Kidney (tissue), 14 donors: ENCODE measurements around the gene NR2F1-AS1. TPM values are rescaled to one million over a fixed set of nuclear protein-coding genes. Genes with fewer than 3 reads are reported as not detected.
"Not testable (repeated sequence)": the region's sequence is repeated elsewhere in the genome, so short reads cannot be mapped to it uniquely, and the experiment has no call there.

Source experiments
- DNase-seq, 5 donors: peaks; one replicate each; pipeline ENCODE4 v3.0.0-alpha.2; 2013 to 2020
- FAIRE-seq: peaks from 2 replicates; lab custom pipeline; 2012; peaks lifted over from hg19 to GRCh38; lab: Jason Lieb, UNC
- H3K27ac ChIP-seq, 2 donors: one replicate each; pipeline ENCODE4 v1.7.0; 2013; ENCODE audit warnings: low read depth in 2 of 2, low read length in 2 of 2, inconsistent platforms in 1 of 2
- H3K27me3 ChIP-seq: one replicate; pipeline ENCODE4 v1.7.1; 2013; ENCODE audit warnings: low read length, inconsistent platforms; ENCODE audit not compliant: control insufficient read depth, insufficient read depth
- H3K36me3 ChIP-seq, 3 donors: one replicate each; pipeline versions ENCODE4 v1.7.0 to v1.7.1; 2013; ENCODE audit warnings: low read length in 3 of 3, control low read depth in 1 of 3, inconsistent platforms in 1 of 3; ENCODE audit not compliant: insufficient read depth in 3 of 3, control insufficient read depth in 2 of 3
- H3K4me1 ChIP-seq, 3 donors: one replicate each; pipeline versions ENCODE4 v1.7.0 to v1.7.1; 2013; ENCODE audit warnings: low read length in 3 of 3, inconsistent platforms in 1 of 3, low read depth in 1 of 3; ENCODE audit not compliant: control insufficient read depth in 2 of 3, insufficient read depth in 2 of 3
- H3K4me3 ChIP-seq, 3 donors: one replicate each; pipeline versions ENCODE4 v1.7.0 to v1.8.1; 2013; ENCODE audit warnings: low read length in 3 of 3, control low read depth in 1 of 3, inconsistent platforms in 1 of 3
- H3K9ac ChIP-seq, 3 donors: one replicate each; pipeline versions ENCODE4 v1.7.0 to v1.7.1; 2013; ENCODE audit warnings: low read length in 3 of 3, control low read depth in 1 of 3, inconsistent platforms in 1 of 3
- H3K9me3 ChIP-seq, 3 donors: one replicate each; pipeline versions ENCODE4 v1.7.0 to v1.7.1; 2013; ENCODE audit warnings: low read length in 3 of 3, control low read depth in 1 of 3, inconsistent platforms in 1 of 3; ENCODE audit not compliant: control insufficient read depth in 2 of 3, insufficient read depth in 1 of 3
- intact Hi-C: fragments of 100-400 bp; cut with DNase I; formaldehyde crosslinking; loops from one replicate; pipeline ENCODE4 v1.11.1; 2022
- polyA plus RNA-seq: library from polyadenylated mRNA; stranded (reverse); fragments of 350-450 nt; fragmentation: Illumina TruSeq; extraction: RNeasy Lipid Tissue Mini Kit (QIAGEN cat#74804); gene quantifications from one replicate; pipeline ENCODE4 v1.2.3, GENCODE V29; 2014; ENCODE audit warnings: low read depth, low replicate concordance; ENCODE audit not compliant: insufficient read depth
- total RNA-seq: library from RNA; stranded (reverse); fragmentation: NEBNext Ultra II Directional; extraction: Animal tissue kit (Norgen Biotek cat#: 25700); gene quantifications from one replicate; pipeline ENCODE4 v1.2.1, GENCODE V29; 2021
- TF ChIP-seq, protein P1 (sequence below): IDR thresholded peaks from 3 replicates; pipeline ENCODE4 v1.5.1; 2012; ENCODE audit warnings: mild to moderate bottlenecking, moderate library complexity, borderline replicate concordance; ENCODE audit not compliant: insufficient read depth; ENCODE audit errors: extremely low read depth
- donor health status: control.
- donor health status: control.
- donor health status: control.
- donor health status: control.
- donor health status: control.
- donor health status: DM: yes; HTN: yes; CAD: no.
- donor health status: Normal renal cell carcinoma (clear cell type).

The NR2F1-AS1 gene
- total and polyA plus RNA-seq, 2 donors from 2014 or later, result 13.0 to 16.0 TPM

DNA sequence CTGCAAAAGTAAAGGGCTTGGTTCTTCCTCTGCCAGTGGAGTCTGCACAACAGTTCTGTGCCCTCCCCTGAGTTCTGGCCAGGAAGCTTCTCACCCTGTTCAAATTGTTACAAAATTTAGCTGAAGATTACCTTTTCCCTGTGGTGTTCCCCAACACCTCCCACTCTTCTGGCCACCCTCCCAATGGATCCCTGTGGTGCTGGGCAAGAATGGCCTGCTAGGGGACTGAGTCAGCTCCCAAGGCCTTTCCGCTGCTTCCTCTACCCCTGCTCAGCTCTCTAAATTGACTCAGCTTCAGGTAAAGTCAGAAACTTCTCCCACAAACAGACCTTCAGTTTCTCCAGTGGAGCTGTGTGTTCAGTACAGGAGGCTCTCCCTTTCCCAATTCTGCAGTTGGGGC is 186.0 kb downstream of the NR2F1-AS1 start:
- FAIRE-seq, result no peak
- no peak for DNase-seq
- H3K36me3 ChIP-seq, result no peaks in the 10 kb centered on the region
- no peak overlapping the region for H3K4me3 ChIP-seq
- no peaks in the 10 kb centered on the region for H3K9me3 ChIP-seq
- intact Hi-C loops, result no loop called here
- no peak overlapping the region for H3K9ac ChIP-seq
- H3K27me3 ChIP-seq, result no peaks in the 10 kb centered on the region
- no peaks in the 10 kb centered on the region for H3K4me1 ChIP-seq
- TF ChIP-seq, protein P1, sequence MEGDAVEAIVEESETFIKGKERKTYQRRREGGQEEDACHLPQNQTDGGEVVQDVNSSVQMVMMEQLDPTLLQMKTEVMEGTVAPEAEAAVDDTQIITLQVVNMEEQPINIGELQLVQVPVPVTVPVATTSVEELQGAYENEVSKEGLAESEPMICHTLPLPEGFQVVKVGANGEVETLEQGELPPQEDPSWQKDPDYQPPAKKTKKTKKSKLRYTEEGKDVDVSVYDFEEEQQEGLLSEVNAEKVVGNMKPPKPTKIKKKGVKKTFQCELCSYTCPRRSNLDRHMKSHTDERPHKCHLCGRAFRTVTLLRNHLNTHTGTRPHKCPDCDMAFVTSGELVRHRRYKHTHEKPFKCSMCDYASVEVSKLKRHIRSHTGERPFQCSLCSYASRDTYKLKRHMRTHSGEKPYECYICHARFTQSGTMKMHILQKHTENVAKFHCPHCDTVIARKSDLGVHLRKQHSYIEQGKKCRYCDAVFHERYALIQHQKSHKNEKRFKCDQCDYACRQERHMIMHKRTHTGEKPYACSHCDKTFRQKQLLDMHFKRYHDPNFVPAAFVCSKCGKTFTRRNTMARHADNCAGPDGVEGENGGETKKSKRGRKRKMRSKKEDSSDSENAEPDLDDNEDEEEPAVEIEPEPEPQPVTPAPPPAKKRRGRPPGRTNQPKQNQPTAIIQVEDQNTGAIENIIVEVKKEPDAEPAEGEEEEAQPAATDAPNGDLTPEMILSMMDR, result no peak
- no peak overlapping the region for H3K27ac ChIP-seq

DNA sequence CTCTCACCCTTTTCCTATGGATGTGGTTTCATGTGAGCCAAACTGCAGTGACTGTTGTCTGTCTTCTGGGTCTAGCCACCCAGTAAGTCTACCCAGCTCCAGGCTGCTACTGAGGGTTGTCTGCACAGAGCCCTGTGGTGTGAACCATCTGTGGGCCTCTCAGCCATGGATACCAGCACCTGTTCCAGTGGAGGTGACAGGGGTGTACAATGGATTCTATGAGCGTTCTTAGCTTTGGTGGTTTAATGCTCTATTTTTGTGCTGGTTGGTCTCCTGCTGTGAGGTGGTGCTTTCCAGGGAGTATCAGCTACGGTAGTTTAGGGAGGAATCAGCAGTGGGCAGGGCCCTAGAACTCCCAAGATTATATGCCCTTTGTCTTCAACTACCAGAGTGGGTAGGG is 186.7 kb downstream of the NR2F1-AS1 start:
- Histone ChIP-seq H3K36me3 (no peaks in the 10 kb centered on the region), H3K27me3 (no peaks in the 10 kb centered on the region), H3K4me3 (no peak overlapping the region), H3K27ac (no peak overlapping the region), H3K9me3 (no peaks in the 10 kb centered on the region), H3K9ac (no peak overlapping the region), H3K4me1 (no peaks in the 10 kb centered on the region)
- intact Hi-C loops, result no loop called here
- TF ChIP-seq, protein P1, result no peak
- FAIRE-seq (no peak), DNase-seq (no peak)

DNA sequence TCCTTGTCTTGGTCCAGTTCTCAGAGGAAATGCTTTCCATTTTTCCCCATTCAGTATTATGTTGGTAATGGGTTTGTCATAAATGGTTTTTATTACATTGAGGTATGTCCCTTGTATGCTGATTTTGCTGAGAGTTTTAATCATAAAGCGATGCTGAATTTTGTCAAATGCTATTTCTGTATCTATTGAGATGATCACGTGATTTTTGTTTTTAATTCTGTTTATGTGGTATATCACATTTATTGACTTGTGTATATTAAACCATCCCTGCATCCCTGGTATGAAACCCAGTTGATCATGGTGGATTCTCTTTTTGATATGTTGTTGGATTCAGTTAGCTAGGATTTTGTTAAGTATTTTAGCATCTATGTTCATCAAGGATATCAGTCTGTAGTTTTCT is 189.8 kb downstream of the NR2F1-AS1 start:
- H3K27ac ChIP-seq, H3K36me3 ChIP-seq, H3K27me3 ChIP-seq, DNase-seq, H3K9me3 ChIP-seq, H3K9ac ChIP-seq, H3K4me3 ChIP-seq, intact Hi-C loops, H3K4me1 ChIP-seq, FAIRE-seq: not testable (repeated sequence)

DNA sequence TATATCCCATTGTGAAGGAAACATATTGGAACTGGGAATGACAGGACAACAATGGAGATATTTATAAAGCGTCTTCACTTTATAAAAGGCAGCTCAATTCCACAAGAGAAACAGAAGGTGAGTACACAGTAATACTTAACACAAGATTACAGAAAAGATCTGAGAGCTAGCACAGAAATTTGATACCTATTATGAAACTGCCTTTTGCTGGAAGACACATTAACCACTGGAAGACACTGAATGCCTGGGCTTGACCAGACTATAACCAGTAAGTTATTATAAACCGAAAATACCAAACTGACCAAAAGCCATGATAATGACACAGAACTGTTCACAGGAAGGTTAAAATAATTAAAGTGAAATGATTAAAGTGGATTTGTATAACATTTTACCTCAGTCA is 195.4 kb downstream of the NR2F1-AS1 start:
- FAIRE-seq (no peak), DNase-seq (peak in 1 of 5 donors; percentile 51)
- H3K9ac ChIP-seq, result no peak overlapping the region
- intact Hi-C loops, result no loop called here
- no peak overlapping the region for H3K27ac ChIP-seq
- no peaks in the 10 kb centered on the region for H3K27me3 ChIP-seq
- TF ChIP-seq, protein P1, result no peak
- H3K36me3 ChIP-seq, result no peaks in the 10 kb centered on the region
- no peaks in the 10 kb centered on the region for H3K9me3 ChIP-seq
- H3K4me1 ChIP-seq, result no peaks in the 10 kb centered on the region
- H3K4me3 ChIP-seq, result no peak overlapping the region
